Measurements from ENCODE around the gene OPRD1. TPM values are rescaled to one million over a fixed set of nuclear protein-coding genes. Genes with fewer than 3 reads are reported as not detected.
A peak's percentile ranks its signal among the peaks of the same experiment; 100 is the strongest.

Gene OPRD1
- total and polyA plus RNA-seq, 4 donors, result 0.01 TPM; not detected in 3

GRCh38 chr1:28914228-28915030, 102.5 kb downstream of the OPRD1 start, which contains the start of gene EPB41:
Gene EPB41, plus strand, starts transcription at chr1:28914569. Its CDS starts 72,869 bp downstream, at chr1:28987438.
- H3K4me3 ChIP-seq (ENCODE audit: low read depth in 1 of 3, low read length in 3 of 3), result peak within 1 kb of the TSS; percentile 27 to 74 (median 59)
- H3K27ac ChIP-seq (ENCODE audit: low read depth in 1 of 2, low read length in 2 of 2), result peak within 1 kb of the TSS; percentile 9 to 36
- under 1% methylated on average over 95 of the region's 95 CpGs for WGBS
- H3K9ac ChIP-seq (ENCODE audit: low read depth in 1 of 2, low read length in 2 of 2), result peak within 1 kb of the TSS in 1 of 2 donors; percentile 58
- no peaks in the 10 kb centered on the region for H3K36me3 ChIP-seq (ENCODE audit: control insufficient read depth in 4 of 4, insufficient read depth in 3 of 4, low read depth in 1 of 4, low read length in 3 of 4)
- H3K27me3 ChIP-seq (ENCODE audit: control insufficient read depth in 4 of 4, insufficient read depth in 4 of 4, low read length in 3 of 4), result no peaks in the 10 kb centered on the region
- H3K9me3 ChIP-seq (ENCODE audit: control insufficient read depth in 4 of 4, low read length in 3 of 4), result no peaks in the 10 kb centered on the region
- H3K4me1 ChIP-seq (ENCODE audit: control insufficient read depth in 4 of 4, insufficient read depth in 4 of 4, low read length in 3 of 4), result peaks cover 3 to 21% (median 14%) of the 10 kb centered on the region in 4 donors
- peak; percentile 86 for DNase-seq (ENCODE audit: low spot score)
- no peak for TF ChIP-seq FOXA1 (IDR thresholded peaks at IDR 0.05)
- peak; percentile 23 for TF ChIP-seq RAD21 (IDR thresholded peaks at IDR 0.05)
- TF ChIP-seq MAX (IDR thresholded peaks at IDR 0.05), result no peak
- no peak for TF ChIP-seq NR2F2 (IDR thresholded peaks at IDR 0.05)
- no peak for TF ChIP-seq REST (IDR thresholded peaks at IDR 0.05)
- no peak for TF ChIP-seq RXRA (IDR thresholded peaks at IDR 0.05)
- no peak for TF ChIP-seq CTCF (IDR thresholded peaks at IDR 0.05; ENCODE audit: low read depth, low read length, missing input control)
- no peak for TF ChIP-seq ATF3 (IDR thresholded peaks at IDR 0.05)
- TF ChIP-seq SP1 (IDR thresholded peaks at IDR 0.05), result peak; percentile 34
- TF ChIP-seq FOXA2 (IDR thresholded peaks at IDR 0.05), result no peak
- TF ChIP-seq EGR1 (IDR thresholded peaks at IDR 0.05; ENCODE audit: low read depth in 2 of 2), result no peak
- no peak for TF ChIP-seq ZBTB33 (IDR thresholded peaks at IDR 0.05)
- TF ChIP-seq YY1 (IDR thresholded peaks at IDR 0.05), result no peak
- no peak for TF ChIP-seq HNF4G (IDR thresholded peaks at IDR 0.05)
- no peak for TF ChIP-seq TAF1 (conservative IDR thresholded peaks at IDR 0.05)
- TF ChIP-seq HNF4A (conservative IDR thresholded peaks at IDR 0.05), result no peak
- no peak for TF ChIP-seq JUND (IDR thresholded peaks at IDR 0.05)
